K562 (cell line): ENCODE results near the gene SPRYD7.

Experiments used
- CBX1 ChIP-seq: sonication (generic); IDR thresholded peaks from 2 replicates; pipeline ENCODE4 v1.6.1; 2016; ENCODE audit warnings: antibody characterized with exemption, low read depth, mild to moderate bottlenecking
- ILK ChIP-seq: fragments of 450-650 bp; IDR thresholded peaks from 2 replicates; pipeline ENCODE4 v1.6.1; 2016; ENCODE audit warnings: missing genetic modification characterization, low read depth, mild to moderate bottlenecking, missing compliant biosample characterization, moderate library complexity, borderline replicate concordance

DNA sequence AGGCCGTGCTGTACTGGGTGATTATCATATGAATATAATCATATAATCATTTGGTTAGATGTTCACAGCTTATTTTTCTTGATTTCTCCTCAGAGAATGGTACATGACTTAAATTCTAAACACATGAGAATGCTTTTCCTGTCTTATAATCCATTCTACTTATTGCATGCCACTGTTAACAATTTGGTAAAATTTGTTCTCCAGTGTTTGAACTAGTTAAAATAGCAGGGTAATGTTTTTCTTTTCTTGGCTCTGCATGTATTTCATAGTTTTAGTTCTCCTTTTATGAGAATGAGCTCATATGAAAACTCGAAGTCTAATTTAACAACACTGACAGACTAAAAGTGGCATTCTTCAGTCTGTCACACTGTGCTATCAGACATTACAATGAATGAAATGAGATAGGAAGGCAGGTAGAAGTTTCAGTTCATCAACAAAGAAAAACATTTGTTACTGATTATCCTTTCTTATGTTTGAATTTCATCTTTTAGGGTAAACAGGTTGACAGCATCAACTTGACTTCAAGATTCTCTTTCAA, 10.2 kb downstream of the SPRYD7 start:
- TF ChIP-seq CBX1 (no peak), ILK (no peak)
